22Rv1 (cell line): ENCODE data around the gene MRE11.
"Not testable (repeated sequence)": the region's sequence is repeated elsewhere in the genome, so short reads cannot be mapped to it uniquely, and the experiment has no call there.

Experiments used
- ZFX ChIP-seq: fragments of 450-650 bp; IDR thresholded peaks from 2 replicates; pipeline ENCODE4 v1.6.1; 2017; ENCODE audit warnings: antibody characterized with exemption, borderline replicate concordance
- TF ChIP-seq, protein P1 (sequence below): fragments of 450-650 bp; IDR thresholded peaks from 2 replicates; pipeline ENCODE4 v1.5.1; 2017; ENCODE audit warnings: mild to moderate bottlenecking

DNA sequence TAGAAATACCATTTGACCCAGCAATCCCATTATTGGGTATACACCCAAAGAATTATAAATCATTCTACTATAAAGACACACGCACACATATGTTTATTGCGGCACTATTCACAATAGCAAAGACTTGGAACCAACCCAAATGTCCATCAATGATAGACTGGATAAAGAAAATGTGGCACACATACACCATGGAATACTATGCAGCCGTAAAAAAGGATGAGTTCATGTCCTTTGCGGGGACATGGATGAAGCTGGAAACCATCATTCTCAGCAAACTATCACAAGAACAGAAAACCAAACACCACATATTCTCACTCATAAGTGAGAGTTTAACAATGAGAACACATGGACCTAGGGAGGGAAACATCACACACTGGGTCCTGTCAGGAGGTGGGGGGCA lies 101.7 kb downstream of the MRE11 start:
- TF ChIP-seq, protein P1, sequence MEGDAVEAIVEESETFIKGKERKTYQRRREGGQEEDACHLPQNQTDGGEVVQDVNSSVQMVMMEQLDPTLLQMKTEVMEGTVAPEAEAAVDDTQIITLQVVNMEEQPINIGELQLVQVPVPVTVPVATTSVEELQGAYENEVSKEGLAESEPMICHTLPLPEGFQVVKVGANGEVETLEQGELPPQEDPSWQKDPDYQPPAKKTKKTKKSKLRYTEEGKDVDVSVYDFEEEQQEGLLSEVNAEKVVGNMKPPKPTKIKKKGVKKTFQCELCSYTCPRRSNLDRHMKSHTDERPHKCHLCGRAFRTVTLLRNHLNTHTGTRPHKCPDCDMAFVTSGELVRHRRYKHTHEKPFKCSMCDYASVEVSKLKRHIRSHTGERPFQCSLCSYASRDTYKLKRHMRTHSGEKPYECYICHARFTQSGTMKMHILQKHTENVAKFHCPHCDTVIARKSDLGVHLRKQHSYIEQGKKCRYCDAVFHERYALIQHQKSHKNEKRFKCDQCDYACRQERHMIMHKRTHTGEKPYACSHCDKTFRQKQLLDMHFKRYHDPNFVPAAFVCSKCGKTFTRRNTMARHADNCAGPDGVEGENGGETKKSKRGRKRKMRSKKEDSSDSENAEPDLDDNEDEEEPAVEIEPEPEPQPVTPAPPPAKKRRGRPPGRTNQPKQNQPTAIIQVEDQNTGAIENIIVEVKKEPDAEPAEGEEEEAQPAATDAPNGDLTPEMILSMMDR: not testable (repeated sequence)
- not testable (repeated sequence) for TF ChIP-seq ZFX
